ENCODE results near the gene FSD2. TPM values are rescaled to one million over a fixed set of nuclear protein-coding genes. Genes with fewer than 3 reads are reported as not detected.

Gene FSD2, protein sequence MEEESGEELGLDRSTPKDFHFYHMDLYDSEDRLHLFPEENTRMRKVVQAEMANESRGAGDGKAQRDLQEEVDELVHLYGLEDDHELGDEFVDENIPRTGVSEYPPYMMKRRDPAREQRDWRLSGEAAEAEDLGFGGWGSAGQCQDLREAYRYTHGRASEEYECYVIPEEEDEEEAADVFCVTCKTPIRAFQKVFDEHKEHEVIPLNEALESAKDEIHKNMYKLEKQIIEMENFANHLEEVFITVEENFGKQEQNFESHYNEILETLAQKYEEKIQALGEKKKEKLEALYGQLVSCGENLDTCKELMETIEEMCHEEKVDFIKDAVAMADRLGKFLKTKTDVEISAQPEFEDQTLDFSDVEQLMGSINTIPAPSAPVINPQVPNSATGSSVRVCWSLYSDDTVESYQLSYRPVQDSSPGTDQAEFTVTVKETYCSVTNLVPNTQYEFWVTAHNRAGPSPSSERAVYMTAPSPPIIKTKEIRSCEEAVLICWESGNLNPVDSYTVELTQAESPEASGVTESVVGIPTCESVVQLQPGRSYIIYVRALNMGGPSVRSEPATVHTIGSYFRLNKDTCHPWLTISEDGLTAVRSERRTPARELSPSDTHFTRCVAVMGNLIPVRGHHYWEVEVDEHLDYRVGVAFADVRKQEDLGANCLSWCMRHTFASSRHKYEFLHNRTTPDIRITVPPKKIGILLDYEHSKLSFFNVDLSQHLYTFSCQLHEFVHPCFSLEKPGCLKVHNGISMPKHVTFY
- not detected in 2 replicates for total RNA-seq (2014; rRNA removed; shearing (Covaris generic))

DNA sequence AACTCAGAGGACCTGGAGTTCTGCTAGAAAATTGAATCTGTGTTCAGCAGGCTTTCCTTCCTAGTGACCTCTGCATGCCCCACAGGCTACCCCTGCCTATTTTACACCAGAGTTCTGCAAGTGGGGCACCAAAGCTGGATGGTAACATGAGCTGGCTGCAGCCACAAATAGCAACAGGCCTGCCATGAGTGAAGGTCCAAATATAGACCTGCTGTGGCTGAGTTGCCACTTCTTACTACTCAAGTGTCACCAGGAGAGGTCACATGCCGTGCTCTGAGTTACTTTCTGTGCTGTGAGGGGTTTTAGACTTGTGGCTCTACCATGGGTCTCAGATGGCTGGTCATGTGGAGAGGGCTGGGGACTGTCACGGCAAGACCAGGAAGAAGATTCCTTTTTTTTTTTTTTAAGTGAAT lies at the start of gene FSD2:
TSS of gene FSD2 (minus strand) at position 76 of the 413 bp plus-strand sequence. CDS start 18,679 bp downstream, outside the sequence.

DNA sequence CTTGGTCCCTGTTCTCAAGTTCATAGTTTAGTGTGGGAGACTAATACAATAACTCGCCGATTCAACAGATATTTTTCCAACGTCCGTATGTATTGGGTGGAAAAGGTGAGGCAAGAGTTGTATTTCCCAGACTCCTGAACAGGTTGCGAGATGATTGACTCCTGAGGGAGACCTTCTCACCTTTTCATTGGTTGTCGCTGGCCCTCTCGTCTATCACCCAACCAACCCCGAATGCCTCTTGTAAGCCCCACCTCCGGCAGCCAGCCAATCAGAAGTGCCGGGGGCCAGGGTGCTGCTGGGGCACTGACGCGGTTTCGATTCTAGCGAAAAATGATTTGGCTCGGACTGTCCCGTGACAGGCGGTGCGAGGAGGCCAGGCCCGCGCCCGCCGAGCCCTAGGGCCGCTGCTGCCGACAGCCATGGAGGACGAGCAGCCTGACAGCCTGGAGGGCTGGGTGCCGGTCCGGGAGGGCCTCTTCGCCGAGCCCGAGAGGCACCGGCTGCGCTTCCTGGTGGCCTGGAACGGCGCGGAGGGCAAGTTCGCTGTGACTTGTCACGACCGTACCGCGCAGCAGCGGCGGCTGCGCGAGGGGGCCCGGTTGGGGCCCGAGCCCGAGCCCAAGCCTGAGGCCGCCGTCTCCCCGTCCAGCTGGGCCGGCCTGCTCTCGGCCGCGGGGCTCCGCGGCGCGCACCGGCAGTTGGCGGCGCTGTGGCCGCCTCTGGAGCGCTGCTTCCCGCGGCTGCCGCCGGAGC lies 3.6 kb upstream of the FSD2 start, which contains the start of gene WHAMM:
TSS of gene WHAMM (plus strand) at position 321 of the 753 bp plus-strand sequence. CDS start at position 420, 99 bp downstream.

DNA sequence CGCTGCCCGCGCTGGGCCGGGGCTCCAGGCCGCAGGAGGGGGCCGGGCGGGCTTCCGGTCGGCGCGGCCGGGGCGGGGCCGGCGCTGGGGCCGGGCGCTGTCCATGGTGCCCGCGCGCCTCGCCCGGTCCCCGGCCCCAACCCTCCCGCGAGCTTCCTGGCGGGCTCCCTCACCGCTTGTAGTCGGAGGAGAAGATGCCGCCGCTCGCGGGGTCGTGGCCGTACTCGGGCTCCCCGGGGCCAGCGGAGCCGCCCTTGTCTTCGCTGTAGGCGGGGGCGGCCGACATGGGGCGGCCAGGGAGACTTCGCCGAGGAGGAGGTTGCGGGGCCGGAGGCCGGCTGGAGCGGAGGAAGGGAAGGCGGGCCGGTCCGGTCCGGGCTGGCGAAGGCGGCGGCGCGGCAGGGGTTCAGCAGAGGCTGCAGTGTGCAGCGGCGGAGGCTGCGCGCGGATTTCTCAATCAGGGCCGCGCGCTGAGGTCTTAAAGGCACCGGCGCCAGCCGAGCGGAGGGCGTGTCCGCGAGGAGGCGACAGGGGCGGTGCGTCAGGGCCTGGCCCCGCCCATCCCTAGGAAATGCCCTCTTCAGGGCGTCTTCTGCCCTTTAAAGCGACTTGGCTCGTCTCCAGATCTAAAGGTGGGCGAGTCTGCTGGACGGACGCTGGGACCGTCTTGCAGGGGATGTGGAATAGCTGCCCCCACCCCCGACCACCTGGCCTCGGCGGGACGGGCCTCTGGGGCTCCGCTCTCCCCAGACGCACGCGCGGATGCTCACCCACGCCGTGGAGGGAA lies 96.3 kb downstream of the FSD2 start, which contains the start of gene AP3B2:
TSS of gene AP3B2 (minus strand) at position 455 of the 787 bp plus-strand sequence. CDS start at position 286, 169 bp downstream.

Other genes with a start within 250 kb of the FSD2 start
- gene CPEB1, start 158.7 kb downstream of the FSD2 start, total RNA-seq (2014; rRNA removed; shearing (Covaris generic)): 1.7 and 2.9 TPM in 2 replicates
- gene AP3B2, start 96.2 kb downstream of the FSD2 start, total RNA-seq (2014; rRNA removed; shearing (Covaris generic)): 2.5 and 3.0 TPM in 2 replicates
- 4.3 and 4.7 TPM in 2 replicates for gene WHAMM, start 3.6 kb upstream of the FSD2 start, total RNA-seq (2014; rRNA removed; shearing (Covaris generic))
- 16.3 and 18.2 TPM in 2 replicates for gene HOMER2, start 146.7 kb upstream of the FSD2 start, total RNA-seq (2014; rRNA removed; shearing (Covaris generic))
- 41.0 and 46.2 TPM in 2 replicates for gene RAMAC, start 180.1 kb upstream of the FSD2 start, total RNA-seq (2014; rRNA removed; shearing (Covaris generic))
- gene C15orf40, start 205.6 kb upstream of the FSD2 start, total RNA-seq (2014; rRNA removed; shearing (Covaris generic)): 14.2 and 17.8 TPM in 2 replicates